Measurements from ENCODE around the gene FARS2.

DNA sequence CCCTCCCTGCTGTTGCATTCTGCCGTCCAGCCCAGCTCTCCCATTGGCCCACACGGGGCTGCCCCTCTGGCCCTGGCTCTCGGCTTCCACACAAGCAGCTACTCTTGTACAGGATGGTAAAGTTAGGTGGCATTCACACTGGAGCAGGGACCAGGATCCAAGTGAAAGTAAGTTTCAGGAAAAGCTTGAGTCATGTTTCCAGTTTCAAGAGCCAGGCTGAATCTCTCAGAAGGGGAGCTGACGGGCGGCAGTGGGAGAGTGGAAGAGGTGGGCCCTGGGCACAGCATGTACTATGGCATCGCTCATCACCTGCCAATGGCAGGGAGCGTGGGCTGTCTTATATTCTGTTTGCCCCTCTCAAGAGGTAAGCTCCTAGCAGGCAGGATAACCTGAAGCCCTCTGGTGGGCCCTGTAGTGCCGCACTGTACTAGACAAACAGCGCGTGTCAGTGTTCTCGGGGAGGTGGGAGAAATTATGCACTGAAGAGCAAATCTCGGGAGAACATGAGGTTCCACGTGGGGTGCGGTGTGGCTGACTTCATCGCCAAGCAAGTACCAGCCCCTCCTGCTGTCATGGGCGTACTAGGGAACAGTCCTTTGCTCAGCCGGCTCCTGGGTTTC, 503.9 kb downstream of the FARS2 start:
- no peak for TF ChIP-seq NFYB (CRISPR knock-in tag; IDR thresholded peaks at IDR 0.05)
- TF ChIP-seq, protein P1, sequence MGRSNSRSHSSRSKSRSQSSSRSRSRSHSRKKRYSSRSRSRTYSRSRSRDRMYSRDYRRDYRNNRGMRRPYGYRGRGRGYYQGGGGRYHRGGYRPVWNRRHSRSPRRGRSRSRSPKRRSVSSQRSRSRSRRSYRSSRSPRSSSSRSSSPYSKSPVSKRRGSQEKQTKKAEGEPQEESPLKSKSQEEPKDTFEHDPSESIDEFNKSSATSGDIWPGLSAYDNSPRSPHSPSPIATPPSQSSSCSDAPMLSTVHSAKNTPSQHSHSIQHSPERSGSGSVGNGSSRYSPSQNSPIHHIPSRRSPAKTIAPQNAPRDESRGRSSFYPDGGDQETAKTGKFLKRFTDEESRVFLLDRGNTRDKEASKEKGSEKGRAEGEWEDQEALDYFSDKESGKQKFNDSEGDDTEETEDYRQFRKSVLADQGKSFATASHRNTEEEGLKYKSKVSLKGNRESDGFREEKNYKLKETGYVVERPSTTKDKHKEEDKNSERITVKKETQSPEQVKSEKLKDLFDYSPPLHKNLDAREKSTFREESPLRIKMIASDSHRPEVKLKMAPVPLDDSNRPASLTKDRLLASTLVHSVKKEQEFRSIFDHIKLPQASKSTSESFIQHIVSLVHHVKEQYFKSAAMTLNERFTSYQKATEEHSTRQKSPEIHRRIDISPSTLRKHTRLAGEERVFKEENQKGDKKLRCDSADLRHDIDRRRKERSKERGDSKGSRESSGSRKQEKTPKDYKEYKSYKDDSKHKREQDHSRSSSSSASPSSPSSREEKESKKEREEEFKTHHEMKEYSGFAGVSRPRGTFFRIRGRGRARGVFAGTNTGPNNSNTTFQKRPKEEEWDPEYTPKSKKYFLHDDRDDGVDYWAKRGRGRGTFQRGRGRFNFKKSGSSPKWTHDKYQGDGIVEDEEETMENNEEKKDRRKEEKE (IDR thresholded peaks at IDR 0.05), result no peak
- TF ChIP-seq, protein P2, sequence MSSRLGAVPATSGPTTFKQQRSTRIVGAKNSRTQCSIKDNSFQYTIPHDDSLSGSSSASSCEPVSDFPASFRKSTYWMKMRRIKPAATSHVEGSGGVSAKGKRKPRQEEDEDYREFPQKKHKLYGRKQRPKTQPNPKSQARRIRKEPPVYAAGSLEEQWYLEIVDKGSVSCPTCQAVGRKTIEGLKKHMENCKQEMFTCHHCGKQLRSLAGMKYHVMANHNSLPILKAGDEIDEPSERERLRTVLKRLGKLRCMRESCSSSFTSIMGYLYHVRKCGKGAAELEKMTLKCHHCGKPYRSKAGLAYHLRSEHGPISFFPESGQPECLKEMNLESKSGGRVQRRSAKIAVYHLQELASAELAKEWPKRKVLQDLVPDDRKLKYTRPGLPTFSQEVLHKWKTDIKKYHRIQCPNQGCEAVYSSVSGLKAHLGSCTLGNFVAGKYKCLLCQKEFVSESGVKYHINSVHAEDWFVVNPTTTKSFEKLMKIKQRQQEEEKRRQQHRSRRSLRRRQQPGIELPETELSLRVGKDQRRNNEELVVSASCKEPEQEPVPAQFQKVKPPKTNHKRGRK (CRISPR knock-in tag; IDR thresholded peaks at IDR 0.05), result no peak
- no peak for TF ChIP-seq CTCF (CRISPR knock-in tag; IDR thresholded peaks at IDR 0.05)
- TF ChIP-seq DMTF1 (CRISPR knock-in tag; IDR thresholded peaks at IDR 0.05), result no peak
- no peak for TF ChIP-seq USF2 (IDR thresholded peaks at IDR 0.05; ENCODE audit: low read depth, low read length)
- no peak for TF ChIP-seq USF2 (CRISPR knock-in tag; IDR thresholded peaks at IDR 0.05; ENCODE audit: borderline replicate concordance)
- TF ChIP-seq, protein P3, sequence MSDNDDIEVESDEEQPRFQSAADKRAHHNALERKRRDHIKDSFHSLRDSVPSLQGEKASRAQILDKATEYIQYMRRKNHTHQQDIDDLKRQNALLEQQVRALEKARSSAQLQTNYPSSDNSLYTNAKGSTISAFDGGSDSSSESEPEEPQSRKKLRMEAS (IDR thresholded peaks at IDR 0.05), result no peak
- TF ChIP-seq, protein P4, sequence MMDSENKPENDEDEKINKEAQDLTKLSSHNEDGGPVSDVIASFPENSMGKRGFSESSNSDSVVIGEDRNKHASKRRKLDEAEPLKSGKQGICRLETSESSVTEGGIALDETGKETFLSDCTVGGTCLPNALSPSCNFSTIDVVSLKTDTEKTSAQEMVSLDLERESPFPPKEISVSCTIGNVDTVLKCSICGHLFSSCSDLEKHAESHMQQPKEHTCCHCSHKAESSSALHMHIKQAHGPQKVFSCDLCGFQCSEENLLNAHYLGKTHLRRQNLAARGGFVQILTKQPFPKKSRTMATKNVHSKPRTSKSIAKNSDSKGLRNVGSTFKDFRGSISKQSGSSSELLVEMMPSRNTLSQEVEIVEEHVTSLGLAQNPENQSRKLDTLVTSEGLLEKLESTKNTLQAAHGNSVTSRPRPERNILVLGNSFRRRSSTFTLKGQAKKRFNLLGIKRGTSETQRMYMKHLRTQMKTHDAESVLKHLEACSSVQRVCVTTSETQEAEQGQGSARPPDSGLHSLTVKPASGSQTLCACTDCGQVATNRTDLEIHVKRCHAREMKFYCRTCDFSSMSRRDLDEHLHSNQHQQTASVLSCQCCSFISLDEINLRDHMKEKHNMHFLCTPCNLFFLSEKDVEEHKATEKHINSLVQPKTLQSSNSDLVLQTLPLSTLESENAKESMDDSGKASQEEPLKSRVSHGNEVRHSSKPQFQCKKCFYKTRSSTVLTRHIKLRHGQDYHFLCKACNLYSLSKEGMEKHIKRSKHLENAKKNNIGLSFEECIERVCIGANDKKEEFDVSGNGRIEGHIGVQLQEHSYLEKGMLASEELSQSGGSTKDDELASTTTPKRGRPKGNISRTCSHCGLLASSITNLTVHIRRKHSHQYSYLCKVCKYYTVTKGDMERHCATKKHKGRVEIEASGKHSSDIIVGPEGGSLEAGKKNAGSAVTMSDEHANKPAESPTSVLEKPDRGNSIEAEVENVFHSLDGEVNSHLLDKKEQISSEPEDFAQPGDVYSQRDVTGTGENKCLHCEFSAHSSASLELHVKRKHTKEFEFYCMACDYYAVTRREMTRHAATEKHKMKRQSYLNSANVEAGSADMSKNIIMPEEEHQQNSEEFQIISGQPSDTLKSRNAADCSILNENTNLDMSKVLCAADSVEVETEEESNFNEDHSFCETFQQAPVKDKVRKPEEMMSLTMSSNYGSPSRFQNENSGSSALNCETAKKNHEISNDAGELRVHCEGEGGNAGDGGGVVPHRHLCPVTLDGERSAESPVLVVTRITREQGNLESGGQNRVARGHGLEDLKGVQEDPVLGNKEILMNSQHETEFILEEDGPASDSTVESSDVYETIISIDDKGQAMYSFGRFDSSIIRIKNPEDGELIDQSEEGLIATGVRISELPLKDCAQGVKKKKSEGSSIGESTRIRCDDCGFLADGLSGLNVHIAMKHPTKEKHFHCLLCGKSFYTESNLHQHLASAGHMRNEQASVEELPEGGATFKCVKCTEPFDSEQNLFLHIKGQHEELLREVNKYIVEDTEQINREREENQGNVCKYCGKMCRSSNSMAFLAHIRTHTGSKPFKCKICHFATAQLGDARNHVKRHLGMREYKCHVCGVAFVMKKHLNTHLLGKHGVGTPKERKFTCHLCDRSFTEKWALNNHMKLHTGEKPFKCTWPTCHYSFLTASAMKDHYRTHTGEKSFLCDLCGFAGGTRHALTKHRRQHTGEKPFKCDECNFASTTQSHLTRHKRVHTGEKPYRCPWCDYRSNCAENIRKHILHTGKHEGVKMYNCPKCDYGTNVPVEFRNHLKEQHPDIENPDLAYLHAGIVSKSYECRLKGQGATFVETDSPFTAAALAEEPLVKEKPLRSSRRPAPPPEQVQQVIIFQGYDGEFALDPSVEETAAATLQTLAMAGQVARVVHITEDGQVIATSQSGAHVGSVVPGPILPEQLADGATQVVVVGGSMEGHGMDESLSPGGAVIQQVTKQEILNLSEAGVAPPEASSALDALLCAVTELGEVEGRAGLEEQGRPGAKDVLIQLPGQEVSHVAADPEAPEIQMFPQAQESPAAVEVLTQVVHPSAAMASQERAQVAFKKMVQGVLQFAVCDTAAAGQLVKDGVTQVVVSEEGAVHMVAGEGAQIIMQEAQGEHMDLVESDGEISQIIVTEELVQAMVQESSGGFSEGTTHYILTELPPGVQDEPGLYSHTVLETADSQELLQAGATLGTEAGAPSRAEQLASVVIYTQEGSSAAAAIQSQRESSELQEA (CRISPR knock-in tag; IDR thresholded peaks at IDR 0.05; ENCODE audit: not compliant biosample characterization), result no peak
- TF ChIP-seq SMARCC2 (IDR thresholded peaks at IDR 0.05), result no peak
- no peak for TF ChIP-seq BRCA1 (CRISPR knock-in tag; IDR thresholded peaks at IDR 0.05)

Data from HepG2 (cell line).